Measurements from ENCODE around the gene SIGLEC11. TPM values are rescaled to one million over a fixed set of nuclear protein-coding genes. Genes with fewer than 3 reads are reported as not detected.

The SIGLEC11 gene
- total and polyA plus RNA-seq, 2 experiments from 2014 or later = not detected

DNA sequence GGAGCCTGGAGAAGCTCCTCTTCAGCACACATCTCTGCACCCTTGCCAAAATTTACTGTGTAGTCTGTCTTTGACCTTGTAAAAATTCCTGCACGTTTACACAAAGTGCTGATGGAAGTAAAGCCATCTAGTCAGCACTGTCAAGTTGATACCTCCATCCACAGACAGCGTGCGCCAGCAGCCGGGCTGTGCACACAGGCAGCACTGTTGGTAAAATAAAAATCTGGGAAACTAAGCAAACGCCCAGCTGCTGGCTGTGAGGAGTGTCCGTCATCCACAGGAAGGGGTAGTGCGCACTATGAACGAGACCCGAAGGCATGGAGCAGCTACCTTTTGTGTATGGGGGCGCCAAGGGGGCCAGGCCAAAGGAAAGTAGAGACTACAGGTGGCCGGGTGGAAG is 17.4 kb upstream of the SIGLEC11 start:
- no peak overlapping the region for H3K4me3 Mint-ChIP-seq
- H3K27ac Mint-ChIP-seq = no peak overlapping the region
- Histone ChIP-seq H3K9me2 (ENCODE audit: insufficient read depth) (no peaks in the 10 kb centered on the region), H4K20me1 (replicated peaks; ENCODE audit: insufficient read depth) (no peaks in the 10 kb centered on the region), H3K4me3 (no peak overlapping the region), H2AFZ (no peak overlapping the region), H3K27me3 (ENCODE audit: insufficient read depth) (no peaks in the 10 kb centered on the region), H3K27ac (ENCODE audit: low read depth) (no peak overlapping the region), H3K36me3 (ENCODE audit: insufficient read depth) (no peaks in the 10 kb centered on the region), H3K79me2 (replicated peaks; ENCODE audit: insufficient read depth) (no peaks in the 10 kb centered on the region), H3K4me1 (ENCODE audit: insufficient read depth) (no peaks in the 10 kb centered on the region), H3K4me2 (no peak overlapping the region), H3F3A (replicated peaks; ENCODE audit: low read depth) (no peaks in the 10 kb centered on the region)
- H3K9me3 Mint-ChIP-seq = no peaks in the 10 kb centered on the region; the same call in 2 of the 3 replicates
- DNase-seq (ENCODE audit: low spot score) (no peak), ATAC-seq (no peak)
- H3K36me3 Mint-ChIP-seq (ENCODE audit: low read depth) = no peaks in the 10 kb centered on the region; the same call in none of the 3 replicates
- no peaks in the 10 kb centered on the region for H3K4me1 Mint-ChIP-seq
- TF ChIP-seq EZH2phosphoT487 (IDR thresholded peaks at IDR 0.05; ENCODE audit: unreplicated experiment) (no peak), NANOG (IDR thresholded peaks at IDR 0.05; ENCODE audit: borderline replicate concordance) (no peak), EZH2 (IDR thresholded peaks at IDR 0.05; ENCODE audit: low read depth, unreplicated experiment) (no peak), CREB1 (CRISPR knock-in tag; IDR thresholded peaks at IDR 0.05; ENCODE audit: low read depth) (no peak), JUNB (IDR thresholded peaks at IDR 0.05; ENCODE audit: unreplicated experiment) (no peak), ZNF114 (CRISPR knock-in tag; IDR thresholded peaks at IDR 0.05) (no peak), STAT1 (IDR thresholded peaks at IDR 0.05; ENCODE audit: unreplicated experiment) (no peak), POLR2AphosphoS5 (IDR thresholded peaks at IDR 0.05; ENCODE audit: low read depth) (no peak), ZNF331 (CRISPR knock-in tag; IDR thresholded peaks at IDR 0.05; ENCODE audit: low read depth) (no peak)
- TF ChIP-seq, protein P1, sequence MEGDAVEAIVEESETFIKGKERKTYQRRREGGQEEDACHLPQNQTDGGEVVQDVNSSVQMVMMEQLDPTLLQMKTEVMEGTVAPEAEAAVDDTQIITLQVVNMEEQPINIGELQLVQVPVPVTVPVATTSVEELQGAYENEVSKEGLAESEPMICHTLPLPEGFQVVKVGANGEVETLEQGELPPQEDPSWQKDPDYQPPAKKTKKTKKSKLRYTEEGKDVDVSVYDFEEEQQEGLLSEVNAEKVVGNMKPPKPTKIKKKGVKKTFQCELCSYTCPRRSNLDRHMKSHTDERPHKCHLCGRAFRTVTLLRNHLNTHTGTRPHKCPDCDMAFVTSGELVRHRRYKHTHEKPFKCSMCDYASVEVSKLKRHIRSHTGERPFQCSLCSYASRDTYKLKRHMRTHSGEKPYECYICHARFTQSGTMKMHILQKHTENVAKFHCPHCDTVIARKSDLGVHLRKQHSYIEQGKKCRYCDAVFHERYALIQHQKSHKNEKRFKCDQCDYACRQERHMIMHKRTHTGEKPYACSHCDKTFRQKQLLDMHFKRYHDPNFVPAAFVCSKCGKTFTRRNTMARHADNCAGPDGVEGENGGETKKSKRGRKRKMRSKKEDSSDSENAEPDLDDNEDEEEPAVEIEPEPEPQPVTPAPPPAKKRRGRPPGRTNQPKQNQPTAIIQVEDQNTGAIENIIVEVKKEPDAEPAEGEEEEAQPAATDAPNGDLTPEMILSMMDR (conservative IDR thresholded peaks at IDR 0.05; ENCODE audit: low read depth in 2 of 2) = no peak
- TF ChIP-seq, protein P2, sequence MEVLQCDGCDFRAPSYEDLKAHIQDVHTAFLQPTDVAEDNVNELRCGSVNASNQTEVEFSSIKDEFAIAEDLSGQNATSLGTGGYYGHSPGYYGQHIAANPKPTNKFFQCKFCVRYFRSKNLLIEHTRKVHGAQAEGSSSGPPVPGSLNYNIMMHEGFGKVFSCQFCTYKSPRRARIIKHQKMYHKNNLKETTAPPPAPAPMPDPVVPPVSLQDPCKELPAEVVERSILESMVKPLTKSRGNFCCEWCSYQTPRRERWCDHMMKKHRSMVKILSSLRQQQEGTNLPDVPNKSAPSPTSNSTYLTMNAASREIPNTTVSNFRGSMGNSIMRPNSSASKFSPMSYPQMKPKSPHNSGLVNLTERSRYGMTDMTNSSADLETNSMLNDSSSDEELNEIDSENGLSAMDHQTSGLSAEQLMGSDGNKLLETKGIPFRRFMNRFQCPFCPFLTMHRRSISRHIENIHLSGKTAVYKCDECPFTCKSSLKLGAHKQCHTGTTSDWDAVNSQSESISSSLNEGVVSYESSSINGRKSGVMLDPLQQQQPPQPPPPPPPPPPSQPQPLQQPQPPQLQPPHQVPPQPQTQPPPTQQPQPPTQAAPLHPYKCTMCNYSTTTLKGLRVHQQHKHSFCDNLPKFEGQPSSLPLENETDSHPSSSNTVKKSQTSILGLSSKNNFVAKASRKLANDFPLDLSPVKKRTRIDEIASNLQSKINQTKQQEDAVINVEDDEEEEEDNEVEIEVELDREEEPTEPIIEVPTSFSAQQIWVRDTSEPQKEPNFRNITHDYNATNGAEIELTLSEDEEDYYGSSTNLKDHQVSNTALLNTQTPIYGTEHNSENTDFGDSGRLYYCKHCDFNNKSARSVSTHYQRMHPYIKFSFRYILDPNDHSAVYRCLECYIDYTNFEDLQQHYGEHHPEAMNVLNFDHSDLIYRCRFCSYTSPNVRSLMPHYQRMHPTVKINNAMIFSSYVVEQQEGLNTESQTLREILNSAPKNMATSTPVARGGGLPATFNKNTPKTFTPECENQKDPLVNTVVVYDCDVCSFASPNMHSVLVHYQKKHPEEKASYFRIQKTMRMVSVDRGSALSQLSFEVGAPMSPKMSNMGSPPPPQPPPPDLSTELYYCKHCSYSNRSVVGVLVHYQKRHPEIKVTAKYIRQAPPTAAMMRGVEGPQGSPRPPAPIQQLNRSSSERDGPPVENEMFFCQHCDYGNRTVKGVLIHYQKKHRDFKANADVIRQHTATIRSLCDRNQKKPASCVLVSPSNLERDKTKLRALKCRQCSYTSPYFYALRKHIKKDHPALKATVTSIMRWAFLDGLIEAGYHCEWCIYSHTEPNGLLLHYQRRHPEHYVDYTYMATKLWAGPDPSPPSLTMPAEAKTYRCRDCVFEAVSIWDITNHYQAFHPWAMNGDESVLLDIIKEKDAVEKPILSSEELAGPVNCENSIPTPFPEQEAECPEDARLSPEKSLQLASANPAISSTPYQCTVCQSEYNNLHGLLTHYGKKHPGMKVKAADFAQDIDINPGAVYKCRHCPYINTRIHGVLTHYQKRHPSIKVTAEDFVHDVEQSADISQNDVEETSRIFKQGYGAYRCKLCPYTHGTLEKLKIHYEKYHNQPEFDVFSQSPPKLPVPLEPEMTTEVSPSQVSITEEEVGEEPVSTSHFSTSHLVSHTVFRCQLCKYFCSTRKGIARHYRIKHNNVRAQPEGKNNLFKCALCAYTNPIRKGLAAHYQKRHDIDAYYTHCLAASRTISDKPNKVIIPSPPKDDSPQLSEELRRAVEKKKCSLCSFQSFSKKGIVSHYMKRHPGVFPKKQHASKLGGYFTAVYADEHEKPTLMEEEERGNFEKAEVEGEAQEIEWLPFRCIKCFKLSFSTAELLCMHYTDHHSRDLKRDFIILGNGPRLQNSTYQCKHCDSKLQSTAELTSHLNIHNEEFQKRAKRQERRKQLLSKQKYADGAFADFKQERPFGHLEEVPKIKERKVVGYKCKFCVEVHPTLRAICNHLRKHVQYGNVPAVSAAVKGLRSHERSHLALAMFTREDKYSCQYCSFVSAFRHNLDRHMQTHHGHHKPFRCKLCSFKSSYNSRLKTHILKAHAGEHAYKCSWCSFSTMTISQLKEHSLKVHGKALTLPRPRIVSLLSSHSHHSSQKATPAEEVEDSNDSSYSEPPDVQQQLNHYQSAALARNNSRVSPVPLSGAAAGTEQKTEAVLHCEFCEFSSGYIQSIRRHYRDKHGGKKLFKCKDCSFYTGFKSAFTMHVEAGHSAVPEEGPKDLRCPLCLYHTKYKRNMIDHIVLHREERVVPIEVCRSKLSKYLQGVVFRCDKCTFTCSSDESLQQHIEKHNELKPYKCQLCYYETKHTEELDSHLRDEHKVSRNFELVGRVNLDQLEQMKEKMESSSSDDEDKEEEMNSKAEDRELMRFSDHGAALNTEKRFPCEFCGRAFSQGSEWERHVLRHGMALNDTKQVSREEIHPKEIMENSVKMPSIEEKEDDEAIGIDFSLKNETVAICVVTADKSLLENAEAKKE (CRISPR knock-in tag; IDR thresholded peaks at IDR 0.05) = no peak
- TF ChIP-seq, protein P3, sequence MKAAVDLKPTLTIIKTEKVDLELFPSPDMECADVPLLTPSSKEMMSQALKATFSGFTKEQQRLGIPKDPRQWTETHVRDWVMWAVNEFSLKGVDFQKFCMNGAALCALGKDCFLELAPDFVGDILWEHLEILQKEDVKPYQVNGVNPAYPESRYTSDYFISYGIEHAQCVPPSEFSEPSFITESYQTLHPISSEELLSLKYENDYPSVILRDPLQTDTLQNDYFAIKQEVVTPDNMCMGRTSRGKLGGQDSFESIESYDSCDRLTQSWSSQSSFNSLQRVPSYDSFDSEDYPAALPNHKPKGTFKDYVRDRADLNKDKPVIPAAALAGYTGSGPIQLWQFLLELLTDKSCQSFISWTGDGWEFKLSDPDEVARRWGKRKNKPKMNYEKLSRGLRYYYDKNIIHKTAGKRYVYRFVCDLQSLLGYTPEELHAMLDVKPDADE (IDR thresholded peaks at IDR 0.05) = no peak
- TF ChIP-seq, protein P4, sequence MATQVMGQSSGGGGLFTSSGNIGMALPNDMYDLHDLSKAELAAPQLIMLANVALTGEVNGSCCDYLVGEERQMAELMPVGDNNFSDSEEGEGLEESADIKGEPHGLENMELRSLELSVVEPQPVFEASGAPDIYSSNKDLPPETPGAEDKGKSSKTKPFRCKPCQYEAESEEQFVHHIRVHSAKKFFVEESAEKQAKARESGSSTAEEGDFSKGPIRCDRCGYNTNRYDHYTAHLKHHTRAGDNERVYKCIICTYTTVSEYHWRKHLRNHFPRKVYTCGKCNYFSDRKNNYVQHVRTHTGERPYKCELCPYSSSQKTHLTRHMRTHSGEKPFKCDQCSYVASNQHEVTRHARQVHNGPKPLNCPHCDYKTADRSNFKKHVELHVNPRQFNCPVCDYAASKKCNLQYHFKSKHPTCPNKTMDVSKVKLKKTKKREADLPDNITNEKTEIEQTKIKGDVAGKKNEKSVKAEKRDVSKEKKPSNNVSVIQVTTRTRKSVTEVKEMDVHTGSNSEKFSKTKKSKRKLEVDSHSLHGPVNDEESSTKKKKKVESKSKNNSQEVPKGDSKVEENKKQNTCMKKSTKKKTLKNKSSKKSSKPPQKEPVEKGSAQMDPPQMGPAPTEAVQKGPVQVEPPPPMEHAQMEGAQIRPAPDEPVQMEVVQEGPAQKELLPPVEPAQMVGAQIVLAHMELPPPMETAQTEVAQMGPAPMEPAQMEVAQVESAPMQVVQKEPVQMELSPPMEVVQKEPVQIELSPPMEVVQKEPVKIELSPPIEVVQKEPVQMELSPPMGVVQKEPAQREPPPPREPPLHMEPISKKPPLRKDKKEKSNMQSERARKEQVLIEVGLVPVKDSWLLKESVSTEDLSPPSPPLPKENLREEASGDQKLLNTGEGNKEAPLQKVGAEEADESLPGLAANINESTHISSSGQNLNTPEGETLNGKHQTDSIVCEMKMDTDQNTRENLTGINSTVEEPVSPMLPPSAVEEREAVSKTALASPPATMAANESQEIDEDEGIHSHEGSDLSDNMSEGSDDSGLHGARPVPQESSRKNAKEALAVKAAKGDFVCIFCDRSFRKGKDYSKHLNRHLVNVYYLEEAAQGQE (IDR thresholded peaks at IDR 0.05; ENCODE audit: unreplicated experiment) = no peak
- H3K27me3 Mint-ChIP-seq (ENCODE audit: insufficient read depth, low read depth, poor library complexity) = peaks cover 8% of the 10 kb centered on the region
